Liver (tissue), 9 donors: Measurements from ENCODE around the gene B3GAT3. TPM values are rescaled to one million over a fixed set of nuclear protein-coding genes. Genes with fewer than 3 reads are reported as not detected.

Experiments
- DNase-seq: peaks from one replicate; pipeline ENCODE4 v3.0.0-alpha.2; 2017; ENCODE audit warnings: low spot score
- H3K27ac ChIP-seq, 2 donors: one replicate each; pipeline ENCODE4 v1.7.0; 2013; ENCODE audit warnings: inconsistent platforms in 2 of 2, low read length in 2 of 2, control low read depth in 1 of 2, low read depth in 1 of 2, mild to moderate bottlenecking in 1 of 2
- H3K27me3 ChIP-seq, 4 donors: one replicate each; pipeline versions ENCODE4 v1.6.1 to v1.7.0; 2013; ENCODE audit warnings: low read length in 3 of 4, inconsistent platforms in 1 of 4, mild to moderate bottlenecking in 1 of 4, moderate library complexity in 1 of 4; ENCODE audit not compliant: control insufficient read depth in 4 of 4, insufficient read depth in 4 of 4
- H3K36me3 ChIP-seq, 4 donors: one replicate each; pipeline versions ENCODE4 v1.6.1 to v1.7.0; 2013; ENCODE audit warnings: low read length in 3 of 4, mild to moderate bottlenecking in 3 of 4, low read depth in 1 of 4, moderate library complexity in 1 of 4; ENCODE audit not compliant: control insufficient read depth in 4 of 4, insufficient read depth in 3 of 4
- H3K4me1 ChIP-seq, 4 donors: one replicate each; pipeline versions ENCODE4 v1.6.1 to v1.7.0; 2013; ENCODE audit warnings: low read length in 3 of 4, mild to moderate bottlenecking in 3 of 4, moderate library complexity in 1 of 4; ENCODE audit not compliant: control insufficient read depth in 4 of 4, insufficient read depth in 4 of 4
- H3K4me3 ChIP-seq, 3 donors: one replicate each; pipeline versions ENCODE4 v1.6.1 to v1.7.0; 2013; ENCODE audit warnings: low read length in 3 of 3, control low read depth in 1 of 3, low read depth in 1 of 3, mild to moderate bottlenecking in 1 of 3
- H3K9ac ChIP-seq, 2 donors: one replicate each; pipeline ENCODE4 v1.7.0; 2013; ENCODE audit warnings: low read length in 2 of 2, mild to moderate bottlenecking in 2 of 2, moderate library complexity in 2 of 2, control low read depth in 1 of 2, low read depth in 1 of 2
- H3K9me3 ChIP-seq, 4 donors: one replicate each; pipeline versions ENCODE4 v1.6.1 to v1.7.0; 2013; ENCODE audit warnings: low read length in 3 of 4; ENCODE audit not compliant: control insufficient read depth in 4 of 4
- ATF3 ChIP-seq: IDR thresholded peaks from 2 replicates; pipeline ENCODE4 v1.6.1; 2016; ENCODE audit warnings: antibody characterized with exemption
- CTCF ChIP-seq: fragments of 150-350 bp; IDR thresholded peaks from 2 replicates; pipeline ENCODE4 v1.5.1; 2017; ENCODE audit warnings: improper control_type of control experiment, low read depth, low read length; ENCODE audit not compliant: missing input control
- EGR1 ChIP-seq, 2 donors: IDR thresholded peaks; 2 replicates each; pipeline ENCODE4 v1.6.1; 2016 to 2018; ENCODE audit warnings: antibody characterized with exemption in 2 of 2, low read depth in 2 of 2
- FOXA1 ChIP-seq: IDR thresholded peaks from 2 replicates; pipeline ENCODE4 v1.6.1; 2016; ENCODE audit warnings: antibody characterized with exemption
- FOXA2 ChIP-seq: IDR thresholded peaks from 2 replicates; pipeline ENCODE4 v1.6.1; 2016; ENCODE audit warnings: antibody characterized with exemption
- GABPA ChIP-seq, 2 donors: IDR thresholded peaks in 1 of 2; conservative IDR thresholded peaks in 1 of 2; 2 replicates each; pipeline ENCODE4 v1.6.1; 2016; ENCODE audit warnings: antibody characterized with exemption in 2 of 2, mild to moderate bottlenecking in 1 of 2, moderate library complexity in 1 of 2
- HNF4A ChIP-seq, 2 donors: conservative IDR thresholded peaks; 2 replicates each; pipeline ENCODE4 v1.6.1; 2016; ENCODE audit warnings: antibody characterized with exemption in 2 of 2, mild to moderate bottlenecking in 2 of 2
- HNF4G ChIP-seq: IDR thresholded peaks from 2 replicates; pipeline ENCODE4 v1.6.1; 2016; ENCODE audit warnings: antibody characterized with exemption
- JUND ChIP-seq, 2 donors: IDR thresholded peaks; 2 replicates each; pipeline ENCODE4 v1.6.1; 2016; ENCODE audit warnings: antibody characterized with exemption in 2 of 2
- NR2F2 ChIP-seq: IDR thresholded peaks from 2 replicates; pipeline ENCODE4 v1.6.1; 2016; ENCODE audit warnings: antibody characterized with exemption
- RAD21 ChIP-seq, 2 donors: IDR thresholded peaks; 2 replicates each; pipeline ENCODE4 v1.6.1; 2016; ENCODE audit warnings: antibody characterized with exemption in 2 of 2, mild to moderate bottlenecking in 2 of 2
- REST ChIP-seq: IDR thresholded peaks from 2 replicates; pipeline ENCODE4 v1.6.1; 2016; ENCODE audit warnings: antibody characterized with exemption, mild to moderate bottlenecking
- RXRA ChIP-seq, 2 donors: IDR thresholded peaks; 2 replicates each; pipeline ENCODE4 v1.6.1; 2017 to 2018; ENCODE audit warnings: antibody characterized with exemption in 2 of 2, mild to moderate bottlenecking in 1 of 2
- SP1 ChIP-seq: IDR thresholded peaks from 2 replicates; pipeline ENCODE4 v1.6.1; 2018; ENCODE audit warnings: antibody characterized with exemption, mild to moderate bottlenecking
- TAF1 ChIP-seq: conservative IDR thresholded peaks from 2 replicates; pipeline ENCODE4 v1.6.1; 2016; ENCODE audit warnings: antibody characterized with exemption, mild to moderate bottlenecking
- YY1 ChIP-seq: IDR thresholded peaks from 2 replicates; pipeline ENCODE4 v1.6.1; 2016; ENCODE audit warnings: antibody characterized with exemption, mild to moderate bottlenecking
- WGBS: extraction: QIAGEN DNeasy Blood & Tissue Kit; methylation state at CpG from one replicate; pipeline ENCODE4 v1.1.7; 2013; 5-methylcytosine and 5-hydroxymethylcytosine counted together
- polyA plus RNA-seq, 2 donors: library from polyadenylated mRNA; stranded (reverse) in 1 of 2; unstranded in 1 of 2; fragments of 200-250 nt in 1 of 2; fragments of >200 nt in 1 of 2; fragmentation: Nextera tagmentation in 1 of 2; extraction: Ambion mirVana in 1 of 2; gene quantifications; one replicate each; pipeline versions ENCODE4 v1.2.1 to v1.2.3, GENCODE V29; 2013 to 2015
- total RNA-seq, 2 donors: library from RNA; depleted of rRNA; stranded (reverse); fragments of >200 nt; gene quantifications; one replicate each; pipeline ENCODE4 v1.2.3, GENCODE V29; 2014
- TF ChIP-seq, protein P1 (sequence below): IDR thresholded peaks from 2 replicates; pipeline ENCODE4 v1.6.1; 2016; ENCODE audit warnings: antibody characterized with exemption
- TF ChIP-seq, protein P2 (sequence below): IDR thresholded peaks from 2 replicates; pipeline ENCODE4 v1.6.1; 2016; ENCODE audit warnings: antibody characterized with exemption
- donor health status: healthy.
- donor health status: healthy.
- donor health status: healthy.
- donor health status: healthy.
- donor health status: healthy.

Gene B3GAT3
- total and polyA plus RNA-seq, 4 donors: 13.1 to 29.2 (median 17.8) TPM

DNA sequence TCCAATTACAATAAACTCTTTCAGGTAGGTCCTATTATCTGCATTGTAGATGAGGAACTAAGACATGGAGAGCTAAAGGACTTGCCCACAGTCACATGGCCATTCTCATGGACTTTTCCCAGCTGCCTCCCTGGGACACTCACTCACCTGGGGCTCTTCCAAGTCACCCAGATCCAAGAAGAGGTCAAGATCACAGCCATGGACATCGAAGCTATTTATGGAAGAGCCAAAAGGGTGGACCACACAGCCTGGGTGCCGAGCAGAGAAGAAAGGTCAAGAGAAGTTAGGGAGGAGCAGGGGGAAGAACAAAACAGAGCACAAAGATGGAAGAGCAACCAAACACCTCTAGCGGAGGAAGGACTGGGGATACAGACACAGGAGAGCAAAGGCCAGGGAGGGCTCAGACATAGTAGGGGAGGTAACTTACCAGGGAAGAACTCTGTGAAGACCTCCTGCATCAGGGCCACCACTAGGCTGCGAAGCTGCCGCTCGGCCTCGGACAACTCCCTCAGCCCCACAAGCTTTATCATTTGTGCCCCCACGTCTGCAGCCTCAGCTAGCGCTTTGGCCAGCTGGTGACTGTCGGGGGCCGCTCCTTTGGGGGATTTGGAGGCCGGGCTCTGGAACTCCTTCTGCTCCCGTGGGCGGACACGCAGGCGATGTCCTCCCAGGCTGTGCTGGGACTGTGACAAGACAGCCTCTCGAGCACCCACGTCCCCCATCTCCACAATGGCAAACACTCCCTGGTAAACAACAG, 40.6 kb downstream of the B3GAT3 start:
- H3K9me3 ChIP-seq: no peaks in the 10 kb centered on the region
- H3K4me1 ChIP-seq: peaks cover 0 to 11% (median 3%) of the 10 kb centered on the region in 4 donors
- peaks cover 11 to 47% (median 27%) of the 10 kb centered on the region in 4 donors for H3K36me3 ChIP-seq
- no peak overlapping the region for H3K9ac ChIP-seq
- DNase-seq: no peak
- TF ChIP-seq FOXA1 (no peak), FOXA2 (no peak), HNF4A (conservative IDR thresholded peaks at IDR 0.05) (no peak), HNF4G (no peak), YY1 (no peak), RXRA (IDR thresholded peaks at IDR 0.05) (no peak), SP1 (no peak), RAD21 (IDR thresholded peaks at IDR 0.05) (no peak), REST (no peak), NR2F2 (no peak), GABPA (IDR thresholded peaks at IDR 0.05 in 1 of 2, conservative IDR thresholded peaks at IDR 0.05 in 1 of 2) (no peak)
- TF ChIP-seq, protein P1, sequence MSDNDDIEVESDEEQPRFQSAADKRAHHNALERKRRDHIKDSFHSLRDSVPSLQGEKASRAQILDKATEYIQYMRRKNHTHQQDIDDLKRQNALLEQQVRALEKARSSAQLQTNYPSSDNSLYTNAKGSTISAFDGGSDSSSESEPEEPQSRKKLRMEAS: no peak
- no peaks in the 10 kb centered on the region for H3K27me3 ChIP-seq
- WGBS: 91% methylated on average over 18 of the region's 18 CpGs
- H3K27ac ChIP-seq: no peak overlapping the region
- H3K4me3 ChIP-seq: no peak overlapping the region

DNA sequence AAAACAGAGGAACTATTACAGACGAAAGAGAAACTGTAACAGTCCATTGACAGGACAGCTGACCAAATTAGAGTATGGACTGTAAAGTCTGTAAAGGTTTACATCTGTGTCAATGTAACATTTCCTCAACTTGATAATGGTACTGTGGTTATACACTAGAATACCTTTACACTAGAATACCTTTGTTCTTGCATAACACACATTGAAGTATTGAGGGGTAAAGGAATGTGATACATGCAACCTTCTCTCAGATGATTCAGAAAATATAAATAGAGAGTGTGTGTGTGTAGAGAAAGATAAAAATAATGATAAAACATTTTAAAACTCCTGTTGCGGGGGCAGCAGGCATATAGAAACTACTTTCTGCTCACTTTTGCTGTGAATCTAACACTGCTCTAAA, 42.5 kb downstream of the B3GAT3 start:
- 92% methylated on average over 2 of the region's 2 CpGs for whole genome bisulfite sequencing
- TF ChIP-seq HNF4G (no peak), JUND (IDR thresholded peaks at IDR 0.05) (no peak), CTCF (no peak), FOXA2 (no peak), SP1 (no peak), RXRA (IDR thresholded peaks at IDR 0.05) (no peak), REST (no peak), GABPA (IDR thresholded peaks at IDR 0.05 in 1 of 2, conservative IDR thresholded peaks at IDR 0.05 in 1 of 2) (no peak), TAF1 (no peak), FOXA1 (no peak), RAD21 (IDR thresholded peaks at IDR 0.05) (no peak), NR2F2 (no peak), EGR1 (IDR thresholded peaks at IDR 0.05; ENCODE audit: low read depth in 2 of 2) (no peak), HNF4A (conservative IDR thresholded peaks at IDR 0.05) (no peak), YY1 (no peak), ATF3 (no peak)
- TF ChIP-seq, protein P1: no peak
- TF ChIP-seq, protein P2, sequence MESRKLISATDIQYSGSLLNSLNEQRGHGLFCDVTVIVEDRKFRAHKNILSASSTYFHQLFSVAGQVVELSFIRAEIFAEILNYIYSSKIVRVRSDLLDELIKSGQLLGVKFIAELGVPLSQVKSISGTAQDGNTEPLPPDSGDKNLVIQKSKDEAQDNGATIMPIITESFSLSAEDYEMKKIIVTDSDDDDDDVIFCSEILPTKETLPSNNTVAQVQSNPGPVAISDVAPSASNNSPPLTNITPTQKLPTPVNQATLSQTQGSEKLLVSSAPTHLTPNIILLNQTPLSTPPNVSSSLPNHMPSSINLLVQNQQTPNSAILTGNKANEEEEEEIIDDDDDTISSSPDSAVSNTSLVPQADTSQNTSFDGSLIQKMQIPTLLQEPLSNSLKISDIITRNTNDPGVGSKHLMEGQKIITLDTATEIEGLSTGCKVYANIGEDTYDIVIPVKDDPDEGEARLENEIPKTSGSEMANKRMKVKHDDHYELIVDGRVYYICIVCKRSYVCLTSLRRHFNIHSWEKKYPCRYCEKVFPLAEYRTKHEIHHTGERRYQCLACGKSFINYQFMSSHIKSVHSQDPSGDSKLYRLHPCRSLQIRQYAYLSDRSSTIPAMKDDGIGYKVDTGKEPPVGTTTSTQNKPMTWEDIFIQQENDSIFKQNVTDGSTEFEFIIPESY: no peak

More for the DNA sequence above, 42.5 kb downstream of the B3GAT3 start:
- DNase-seq: no peak
- H3K9me3 ChIP-seq: no peaks in the 10 kb centered on the region
- no peaks in the 10 kb centered on the region for H3K27me3 ChIP-seq
- no peak overlapping the region for H3K4me3 ChIP-seq
- H3K27ac ChIP-seq: no peak overlapping the region
- H3K36me3 ChIP-seq: peaks cover 6 to 44% (median 24%) of the 10 kb centered on the region in 4 donors
- H3K9ac ChIP-seq: no peak overlapping the region
- peaks cover 6 to 29% (median 14%) of the 10 kb centered on the region in 4 donors for H3K4me1 ChIP-seq
